Thymus (tissue), 11 donors: Measurements from ENCODE around the gene CX3CL1. TPM values are rescaled to one million over a fixed set of nuclear protein-coding genes. Genes with fewer than 3 reads are reported as not detected.

Experiments
- DNase-seq, 9 donors: peaks; one replicate each; pipeline ENCODE4 v3.0.0-alpha.2; 2013; ENCODE audit warnings: low spot score in 9 of 9, low read depth in 6 of 9, missing footprints in 1 of 9
- H3K27ac ChIP-seq, 2 donors: one replicate each; pipeline ENCODE4 v1.5.1; 2013; ENCODE audit warnings: control low read depth in 1 of 2, low read depth in 1 of 2, low read length in 1 of 2, mild to moderate bottlenecking in 1 of 2, moderate library complexity in 1 of 2
- H3K27me3 ChIP-seq, 2 donors: one replicate each; pipeline ENCODE4 v1.5.1; 2013; ENCODE audit warnings: low read length in 1 of 2; ENCODE audit not compliant: control insufficient read depth in 2 of 2, insufficient read depth in 1 of 2
- H3K36me3 ChIP-seq, 2 donors: one replicate each; pipeline ENCODE4 v1.5.1; 2013; ENCODE audit warnings: low read length in 1 of 2, mild to moderate bottlenecking in 1 of 2, moderate library complexity in 1 of 2; ENCODE audit not compliant: control insufficient read depth in 2 of 2, insufficient read depth in 2 of 2
- H3K4me1 ChIP-seq, 2 donors: one replicate each; pipeline ENCODE4 v1.5.1; 2013; ENCODE audit warnings: low read length in 2 of 2; ENCODE audit not compliant: control insufficient read depth in 2 of 2, insufficient read depth in 2 of 2
- H3K4me3 ChIP-seq, 2 donors: one replicate each; pipeline ENCODE4 v1.5.1; 2013; ENCODE audit warnings: low read length in 2 of 2, control low read depth in 1 of 2, mild to moderate bottlenecking in 1 of 2
- H3K9me3 ChIP-seq, 2 donors: one replicate each; pipeline ENCODE4 v1.5.1; 2013; ENCODE audit warnings: low read length in 1 of 2, mild to moderate bottlenecking in 1 of 2; ENCODE audit not compliant: control insufficient read depth in 2 of 2, insufficient read depth in 1 of 2
- WGBS: extraction: QIAGEN DNeasy Blood & Tissue Kit; methylation state at CpG from one replicate; pipeline ENCODE4 v1.1.7; 2013; 5-methylcytosine and 5-hydroxymethylcytosine counted together
- polyA plus RNA-seq: library from polyadenylated mRNA; stranded (reverse); fragments of 200-250 nt; gene quantifications from one replicate; pipeline ENCODE4 v1.2.3, GENCODE V29; 2013
- total RNA-seq: library from RNA; stranded (reverse); fragments of 120-200 nt; gene quantifications from one replicate; pipeline ENCODE4 v1.2.4, GENCODE V29; 2013
- donor health status: healthy.

Gene CX3CL1
- total and polyA plus RNA-seq, 2 donors, result 1.4 to 7.2 TPM

DNA sequence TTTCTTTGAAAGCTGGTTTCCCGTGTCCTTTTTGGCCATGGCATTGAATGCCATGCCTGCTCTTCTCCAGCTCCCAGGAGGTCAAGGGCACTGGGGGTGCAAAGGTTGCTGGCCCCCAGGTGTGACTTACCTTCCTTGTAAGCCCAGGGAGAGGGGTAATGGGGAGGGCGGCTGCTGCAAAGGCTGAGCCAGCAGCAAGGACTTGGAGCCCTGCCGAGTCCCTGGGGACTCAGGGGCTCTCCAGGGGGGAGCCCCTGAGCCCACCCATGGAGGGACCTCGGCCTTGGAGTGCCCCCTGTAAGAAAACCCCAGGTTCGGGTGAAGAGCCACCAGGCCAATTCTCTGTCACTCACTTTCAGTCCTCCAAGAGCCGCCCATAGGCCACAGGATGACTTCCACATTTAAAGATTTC, 19.6 kb upstream of the CX3CL1 start:
- 80% methylated on average over 6 of the region's 6 CpGs for WGBS
- no peak for DNase-seq
- H3K4me3 ChIP-seq, result no peak overlapping the region
- H3K36me3 ChIP-seq, result no peaks in the 10 kb centered on the region
- H3K4me1 ChIP-seq, result peaks cover 0 to 10% of the 10 kb centered on the region in 2 donors
- no peaks in the 10 kb centered on the region for H3K9me3 ChIP-seq
- H3K27me3 ChIP-seq, result peaks cover 6 to 25% of the 10 kb centered on the region in 2 donors
- no peak overlapping the region for H3K27ac ChIP-seq

DNA sequence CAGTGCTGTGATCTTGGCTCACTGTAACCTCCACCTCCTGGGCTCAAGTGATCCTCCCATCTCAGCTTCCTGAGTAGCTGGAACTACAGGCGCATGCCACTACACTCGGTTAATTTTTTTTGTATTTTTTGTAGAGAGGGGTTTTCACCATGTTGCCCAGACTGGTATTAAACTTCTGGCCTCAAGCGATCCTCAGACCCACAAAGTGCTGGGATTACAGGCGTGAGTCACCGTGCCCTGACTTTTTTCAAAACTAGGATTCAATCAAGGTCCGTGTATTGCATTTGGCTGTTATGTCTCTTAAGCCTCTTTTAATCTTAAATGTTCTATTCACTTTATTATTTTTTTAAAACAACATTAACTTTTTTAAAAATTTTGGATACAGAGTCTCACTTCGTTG, 18.0 kb upstream of the CX3CL1 start:
- Histone ChIP-seq H3K36me3 (no peaks in the 10 kb centered on the region), H3K9me3 (no peaks in the 10 kb centered on the region), H3K27me3 (peaks cover 2 to 12% of the 10 kb centered on the region in 2 donors), H3K4me3 (no peak overlapping the region), H3K4me1 (peaks cover 0 to 13% of the 10 kb centered on the region in 2 donors), H3K27ac (no peak overlapping the region)
- DNase-seq, result no peak
- WGBS, result 95% methylated on average over 7 of the region's 7 CpGs

DNA sequence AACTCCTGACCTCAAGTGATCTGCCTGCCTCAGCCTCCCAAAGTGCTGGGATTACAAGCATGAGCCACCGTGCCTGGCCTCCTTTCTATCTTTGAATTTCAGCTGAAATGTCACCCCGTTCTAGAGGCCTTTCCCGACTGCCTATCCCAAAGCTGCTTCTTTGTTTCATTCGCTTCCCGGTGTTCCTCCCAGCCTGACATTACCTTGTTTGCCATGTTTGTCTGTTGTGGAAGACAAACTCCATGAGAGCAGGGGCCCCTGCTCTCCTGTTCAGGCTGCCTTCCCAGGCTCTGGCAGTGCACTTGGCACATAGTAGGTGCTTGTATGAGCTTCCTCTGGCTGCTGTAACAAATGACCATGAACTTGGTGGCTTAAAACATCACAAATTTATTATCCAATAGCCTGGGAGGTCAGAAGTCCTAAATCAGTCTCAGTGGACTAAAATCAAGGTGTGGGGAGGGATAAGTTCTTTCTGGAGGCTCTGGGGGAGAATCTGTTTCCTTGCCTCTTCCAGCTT, 16.3 kb upstream of the CX3CL1 start:
- H3K27ac ChIP-seq, result no peak overlapping the region
- H3K4me1 ChIP-seq, result peaks cover 0 to 21% of the 10 kb centered on the region in 2 donors
- H3K27me3 ChIP-seq, result no peaks in the 10 kb centered on the region
- no peaks in the 10 kb centered on the region for H3K36me3 ChIP-seq
- no peak overlapping the region for H3K4me3 ChIP-seq
- DNase-seq, result no peak
- WGBS, result 94% methylated on average over 5 of the region's 5 CpGs
- H3K9me3 ChIP-seq, result no peaks in the 10 kb centered on the region

DNA sequence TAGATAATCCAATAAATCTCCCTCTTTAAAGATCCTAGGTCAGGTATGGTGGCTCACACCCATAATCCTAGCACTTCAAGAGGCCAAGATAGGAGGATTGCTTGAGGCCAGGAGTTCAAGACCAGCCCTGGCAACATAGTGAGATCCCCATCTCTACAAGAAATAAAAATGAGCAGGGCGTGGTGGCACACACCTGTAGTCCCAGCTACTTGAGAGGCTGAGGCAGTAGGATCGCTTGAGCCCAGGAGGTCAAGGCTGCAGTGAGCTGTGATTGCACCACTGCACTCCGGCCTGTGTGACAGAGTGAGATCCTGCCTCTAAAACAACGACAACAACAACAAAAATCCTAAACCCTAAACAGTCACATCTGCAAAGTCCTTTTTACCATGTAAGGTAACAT, 15.7 kb upstream of the CX3CL1 start:
- H3K27me3 ChIP-seq, result no peaks in the 10 kb centered on the region
- no peak overlapping the region for H3K27ac ChIP-seq
- 97% methylated on average over 4 of the region's 4 CpGs for WGBS
- H3K36me3 ChIP-seq, result no peaks in the 10 kb centered on the region
- DNase-seq, result no peak
- peaks cover 2 to 27% of the 10 kb centered on the region in 2 donors for H3K4me1 ChIP-seq
- no peaks in the 10 kb centered on the region for H3K9me3 ChIP-seq
- no peak overlapping the region for H3K4me3 ChIP-seq

DNA sequence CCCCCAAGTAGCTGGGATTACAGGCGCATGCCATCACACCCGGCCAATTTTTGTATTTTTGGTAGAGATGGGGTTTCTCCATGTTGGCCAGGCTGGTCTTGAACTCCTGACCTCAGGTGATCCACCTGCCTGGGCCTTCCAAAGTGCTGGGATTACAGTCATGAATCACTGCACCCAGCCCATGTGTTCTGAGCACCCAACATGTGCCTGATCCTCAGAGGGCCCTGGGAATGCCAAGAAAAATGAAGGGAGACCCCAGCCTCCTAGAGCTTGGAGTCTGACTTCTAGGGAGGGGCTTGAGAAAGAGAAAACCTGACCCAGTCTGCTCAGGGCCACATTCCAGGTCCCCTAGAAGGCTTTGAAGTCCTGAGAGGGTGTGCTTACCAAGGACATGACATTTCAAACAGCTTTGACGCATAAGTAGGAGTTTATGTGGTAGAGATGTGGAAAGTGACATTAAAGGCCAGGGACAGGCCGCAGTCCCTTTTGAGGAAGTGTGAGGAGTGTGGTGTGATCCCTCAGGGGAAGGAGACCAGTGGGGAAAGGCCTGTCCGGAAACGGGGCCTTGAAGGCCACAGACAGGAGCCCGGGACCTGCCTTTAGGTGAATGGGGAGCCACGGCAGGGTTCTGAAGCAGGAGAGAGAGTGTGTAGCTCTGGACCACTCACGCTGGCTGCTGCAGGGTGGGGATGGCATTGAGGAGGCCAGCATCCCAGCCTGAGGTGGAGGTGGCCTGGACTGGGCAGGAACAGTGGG, 14.8 kb upstream of the CX3CL1 start:
- WGBS, result 91% methylated on average over 9 of the region's 9 CpGs
- no peak for DNase-seq
- H3K36me3 ChIP-seq, result no peaks in the 10 kb centered on the region
- H3K4me3 ChIP-seq, result no peak overlapping the region
- H3K27ac ChIP-seq, result no peak overlapping the region
- no peaks in the 10 kb centered on the region for H3K9me3 ChIP-seq
- H3K27me3 ChIP-seq, result no peaks in the 10 kb centered on the region
- H3K4me1 ChIP-seq, result peaks cover 7 to 37% of the 10 kb centered on the region in 2 donors

DNA sequence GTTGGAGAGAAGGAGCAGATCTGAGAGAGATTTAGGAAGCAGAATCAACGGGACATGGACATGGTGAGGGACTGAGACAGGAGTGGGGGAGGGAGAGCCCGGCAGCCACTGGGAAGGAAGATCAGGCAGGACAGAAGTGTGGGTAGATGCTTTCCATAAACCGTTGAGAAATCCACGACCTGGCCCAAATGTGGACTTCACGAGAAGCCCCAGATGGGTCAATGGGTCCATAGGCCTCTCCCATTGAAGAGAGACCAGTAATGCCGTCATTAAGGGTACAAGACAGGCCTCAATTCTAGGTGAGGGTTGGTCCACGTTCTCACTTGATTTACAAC, 14.2 kb upstream of the CX3CL1 start:
- no peaks in the 10 kb centered on the region for H3K36me3 ChIP-seq
- no peak overlapping the region for H3K27ac ChIP-seq
- WGBS, result 96% methylated on average over 7 of the region's 7 CpGs
- no peaks in the 10 kb centered on the region for H3K27me3 ChIP-seq
- H3K4me1 ChIP-seq, result peaks cover 7 to 41% of the 10 kb centered on the region in 2 donors
- no peak overlapping the region for H3K4me3 ChIP-seq
- DNase-seq, result no peak
- H3K9me3 ChIP-seq, result peaks cover 0 to 2% of the 10 kb centered on the region in 2 donors

DNA sequence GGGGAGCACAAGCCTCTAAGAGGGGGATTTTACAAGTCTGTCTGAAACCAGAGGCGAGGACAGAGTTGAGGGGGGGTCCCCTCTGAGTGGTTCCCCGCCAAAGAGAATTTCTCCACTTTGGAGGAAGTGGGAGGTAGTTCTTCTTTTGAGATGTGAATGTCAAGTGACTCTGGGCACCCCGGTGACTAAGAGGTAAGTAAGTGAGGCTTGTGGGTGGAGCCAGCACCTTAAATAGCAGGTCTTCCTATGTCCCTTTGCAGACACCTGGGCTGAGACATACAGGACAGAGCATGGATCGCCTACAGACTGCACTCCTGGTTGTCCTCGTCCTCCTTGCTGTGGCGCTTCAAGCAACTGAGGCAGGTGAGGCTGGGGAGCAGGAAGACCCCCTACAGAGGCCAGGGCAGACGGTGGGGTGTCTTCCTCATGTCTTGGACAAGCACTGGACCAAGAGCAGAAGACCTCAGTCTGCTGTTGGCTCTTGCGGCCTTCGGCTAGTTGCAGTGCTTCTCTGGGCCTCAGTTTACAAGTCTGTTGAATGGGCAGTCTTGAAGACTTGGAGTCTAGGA, 13.7 kb upstream of the CX3CL1 start, which contains the start of gene CCL22:
Gene CCL22 (plus strand): TSS at position 257 of the 569 bp plus-strand sequence. CDS start 34 bp downstream, at position 291.
- Histone ChIP-seq H3K27me3 (no peaks in the 10 kb centered on the region), H3K4me3 (no peak within 1 kb of the TSS), H3K36me3 (no peaks in the 10 kb centered on the region), H3K9me3 (peaks cover 0 to 5% of the 10 kb centered on the region in 2 donors), H3K27ac (no peak within 1 kb of the TSS), H3K4me1 (peaks cover 7 to 46% of the 10 kb centered on the region in 2 donors)
- WGBS, result 87% methylated on average over 9 of the region's 9 CpGs
- DNase-seq, result peak in 1 of 9 donors; percentile 28

DNA sequence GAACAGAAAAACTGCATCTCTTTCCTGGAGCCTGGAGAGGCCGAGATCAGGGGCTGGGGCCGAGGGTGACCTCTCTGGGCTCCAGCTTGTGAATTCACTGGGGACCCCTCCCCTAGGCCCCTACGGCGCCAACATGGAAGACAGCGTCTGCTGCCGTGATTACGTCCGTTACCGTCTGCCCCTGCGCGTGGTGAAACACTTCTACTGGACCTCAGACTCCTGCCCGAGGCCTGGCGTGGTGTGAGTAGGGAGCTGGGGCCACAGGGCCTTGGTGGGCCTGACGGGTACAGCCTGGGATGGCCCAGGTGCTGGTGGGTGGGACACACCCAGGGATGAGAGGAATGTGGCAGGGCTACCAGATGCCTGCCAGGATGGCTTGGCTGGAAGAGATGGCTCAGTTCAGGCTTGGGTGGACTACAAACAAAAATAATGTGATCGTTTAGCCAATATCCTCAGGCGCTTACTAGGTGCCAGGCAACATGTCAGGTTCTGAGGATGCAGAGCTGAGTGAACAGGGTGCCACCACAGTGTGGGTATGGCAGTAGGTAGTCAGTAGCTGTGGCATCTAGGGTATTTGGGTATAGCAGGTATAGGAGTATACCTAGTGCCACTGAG, 11.9 kb upstream of the CX3CL1 start:
- Histone ChIP-seq H3K36me3 (no peaks in the 10 kb centered on the region), H3K9me3 (peaks cover 0 to 5% of the 10 kb centered on the region in 2 donors), H3K4me3 (no peak overlapping the region), H3K27me3 (no peaks in the 10 kb centered on the region), H3K4me1 (peaks cover 7 to 46% of the 10 kb centered on the region in 2 donors), H3K27ac (no peak overlapping the region)
- 97% methylated on average over 16 of the region's 16 CpGs for WGBS
- no peak for DNase-seq

DNA sequence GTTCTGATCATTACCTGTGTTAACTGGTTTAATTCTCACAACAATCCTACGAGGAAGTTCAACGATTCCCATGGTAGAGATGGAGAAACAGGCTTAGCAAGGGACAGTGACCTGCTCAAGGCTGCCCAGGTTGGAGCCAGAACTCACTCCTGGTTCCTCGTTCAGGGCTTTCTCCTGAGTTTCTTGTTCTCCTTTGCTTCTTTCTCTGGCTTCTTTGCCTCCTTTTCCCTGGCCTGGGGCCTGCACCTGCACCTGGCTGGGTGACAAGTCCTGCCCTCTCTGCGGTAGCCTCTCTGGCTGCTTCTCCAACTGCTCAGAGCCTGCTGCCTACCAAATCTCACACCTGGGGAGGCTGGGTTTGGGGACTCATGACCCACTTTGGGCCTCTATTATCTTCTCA, 10.9 kb upstream of the CX3CL1 start:
- Histone ChIP-seq H3K27me3 (peaks cover 0 to 3% of the 10 kb centered on the region in 2 donors), H3K4me3 (no peak overlapping the region), H3K36me3 (no peaks in the 10 kb centered on the region), H3K4me1 (peaks cover 7 to 46% of the 10 kb centered on the region in 2 donors), H3K27ac (peak overlapping the region in 1 of 2 donors; percentile 92), H3K9me3 (peaks cover 0 to 5% of the 10 kb centered on the region in 2 donors)
- DNase-seq, result peak in 8 of 9 donors; percentile 16 to 81 (median 42)
- 76% methylated on average over 4 of the region's 4 CpGs for WGBS
